Right renal pelvis (tissue), 4 donors: ENCODE results near the gene SCNN1G. TPM values are rescaled to one million over a fixed set of nuclear protein-coding genes. Genes with fewer than 3 reads are reported as not detected.
"Not testable (repeated sequence)": the region's sequence is repeated elsewhere in the genome, so short reads cannot be mapped to it uniquely, and the experiment has no call there.

Source experiments
- DNase-seq, 4 donors: peaks; one replicate each; pipeline ENCODE4 v3.0.0-alpha.2; 2013; ENCODE audit warnings: low read depth in 4 of 4, low spot score in 3 of 4, missing footprints in 1 of 4
- polyA plus RNA-seq, 4 donors: library from polyadenylated mRNA; unstranded; fragments of 120-200 nt; gene quantifications; one replicate each; pipeline ENCODE4 v1.2.1, GENCODE V29; 2013; ENCODE audit not compliant: insufficient read length in 4 of 4

Gene SCNN1G
- polyA plus RNA-seq, 4 donors: 38.6 to 53.8 (median 45.1) TPM

DNA sequence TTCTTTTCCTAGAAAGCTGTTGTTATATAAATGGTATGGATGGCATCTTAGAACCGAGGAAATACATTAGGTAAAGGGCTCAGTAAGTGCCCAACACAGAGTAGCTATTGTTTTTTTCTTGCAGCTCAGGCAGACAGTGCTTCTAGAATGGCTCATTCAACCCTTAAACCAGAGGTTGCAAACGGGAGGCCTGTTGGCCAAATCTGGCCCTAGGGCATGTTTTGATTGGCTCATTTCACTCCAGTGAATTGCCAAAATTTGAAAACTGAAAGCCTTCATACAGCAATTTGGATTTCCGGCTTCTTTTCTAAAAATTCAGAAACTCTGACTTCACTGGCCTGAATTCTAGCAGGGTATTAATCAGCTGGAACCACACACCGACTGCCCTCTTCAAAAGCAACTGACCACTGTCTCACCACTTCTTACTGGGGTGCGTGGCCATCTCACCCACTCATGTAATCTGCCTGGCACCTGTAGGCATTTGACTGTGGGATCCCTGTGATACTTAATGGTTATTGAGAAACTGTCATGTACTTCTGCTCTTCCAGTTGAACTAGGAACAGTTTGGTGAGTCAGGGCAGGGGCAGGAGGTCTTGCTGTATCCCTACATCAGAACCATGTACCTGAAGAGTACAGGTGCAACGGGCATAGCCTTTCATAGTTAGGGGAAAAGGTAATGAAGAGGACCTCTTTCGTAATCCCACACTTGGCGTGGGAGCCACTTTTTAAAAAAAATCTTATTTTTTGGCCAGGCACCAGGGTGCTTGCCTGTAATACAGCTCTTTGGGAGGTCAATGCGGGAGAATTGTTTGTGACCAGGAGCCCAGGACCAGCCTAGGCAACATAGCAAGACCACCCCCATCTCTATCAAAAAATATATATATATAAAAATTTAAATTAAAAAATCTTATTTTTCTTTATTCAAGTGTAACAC lies 66.0 kb downstream of the SCNN1G start:
- DNase-seq: no peak

DNA sequence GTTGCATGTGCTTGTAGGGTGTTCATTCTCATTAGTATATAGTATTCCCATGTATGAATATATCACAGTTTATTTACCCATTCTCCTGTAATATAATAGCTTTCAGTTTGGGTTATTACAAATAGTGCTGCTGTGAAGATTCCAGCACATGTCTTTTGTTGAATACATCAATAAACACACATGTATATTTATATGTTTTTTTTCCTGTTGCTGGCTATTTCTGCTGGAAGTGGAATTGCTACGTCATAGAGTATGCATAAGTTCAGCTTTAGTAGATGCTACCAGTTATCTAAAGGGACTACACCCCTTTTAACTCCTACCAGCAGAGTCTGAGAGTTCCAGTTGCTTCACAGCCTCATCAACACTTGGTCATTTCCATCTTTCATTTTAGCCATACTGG lies 67.3 kb downstream of the SCNN1G start:
- no peak for DNase-seq

DNA sequence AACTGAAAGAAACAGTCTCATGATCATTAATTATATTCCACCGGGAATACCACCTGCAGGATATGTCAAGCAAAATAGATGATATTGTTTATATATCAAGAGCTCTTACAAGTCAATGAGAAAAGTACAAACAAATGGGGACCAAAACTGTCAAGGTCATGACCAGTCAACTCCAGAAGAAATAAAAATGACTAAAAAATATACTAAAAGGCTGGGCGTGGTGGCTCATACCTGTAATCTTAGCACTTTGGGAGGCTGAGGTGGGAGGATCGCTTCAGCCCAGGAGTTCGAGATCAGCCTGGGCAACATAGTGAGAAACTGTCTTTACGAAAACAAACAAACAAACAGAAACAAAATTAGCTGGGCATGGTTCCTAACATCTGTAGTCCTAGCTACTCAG lies 69.8 kb downstream of the SCNN1G start:
- no peak for DNase-seq

DNA sequence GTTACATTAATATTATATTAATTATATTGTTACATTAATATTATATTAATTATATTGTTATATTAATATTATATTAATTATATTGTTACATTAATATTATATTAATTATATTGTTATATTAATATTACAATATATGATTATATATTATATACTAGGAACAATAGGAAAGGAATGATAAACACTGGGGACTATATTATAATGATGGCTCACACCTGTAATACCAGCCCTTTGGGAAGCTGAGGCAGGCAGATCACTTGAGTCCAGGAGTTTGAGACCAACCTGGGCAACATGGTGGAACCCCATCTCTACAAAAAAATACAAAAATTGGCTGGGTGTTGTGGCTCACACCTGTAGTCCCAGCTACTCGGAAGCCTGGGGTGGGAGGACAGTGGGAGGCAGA lies 71.1 kb downstream of the SCNN1G start:
- not testable (repeated sequence) for DNase-seq

DNA sequence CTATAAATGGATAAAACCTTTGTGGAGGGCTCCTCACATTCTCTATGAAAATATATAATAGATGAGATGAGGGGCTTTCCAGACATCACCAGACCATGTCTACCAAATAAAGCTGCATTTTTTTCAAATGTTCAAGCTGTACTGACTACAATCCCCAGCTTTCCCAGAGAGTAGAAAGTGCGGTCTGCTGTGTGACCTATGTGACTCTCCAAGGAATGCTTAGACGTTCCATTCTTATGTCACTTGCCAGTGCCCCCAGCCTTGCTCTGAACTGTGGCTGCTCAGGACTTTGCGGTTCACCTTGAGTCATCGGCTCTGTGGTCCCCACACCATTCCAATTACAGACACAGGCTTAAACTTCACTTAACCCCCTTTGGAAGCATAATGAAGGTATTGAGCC lies 71.8 kb downstream of the SCNN1G start:
- no peak for DNase-seq

DNA sequence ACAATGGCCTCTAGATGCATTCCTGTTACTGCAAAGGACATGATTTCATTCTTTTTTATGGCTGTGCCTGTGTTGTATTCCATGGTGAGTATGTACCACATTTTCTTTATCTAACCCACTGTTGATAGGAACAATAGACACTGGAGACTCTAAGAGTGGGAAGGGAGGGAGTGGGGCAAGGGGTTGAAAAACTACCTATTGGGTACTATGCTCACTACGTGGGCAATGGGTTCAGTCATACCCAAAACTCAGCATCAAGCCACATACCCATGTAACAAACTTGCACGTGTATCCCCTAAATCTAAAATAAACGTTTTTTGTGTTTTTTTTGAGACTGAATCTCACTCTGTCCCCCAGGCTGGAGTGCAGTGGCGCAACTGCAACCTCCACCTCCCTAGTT lies 72.5 kb downstream of the SCNN1G start:
- no peak for DNase-seq

DNA sequence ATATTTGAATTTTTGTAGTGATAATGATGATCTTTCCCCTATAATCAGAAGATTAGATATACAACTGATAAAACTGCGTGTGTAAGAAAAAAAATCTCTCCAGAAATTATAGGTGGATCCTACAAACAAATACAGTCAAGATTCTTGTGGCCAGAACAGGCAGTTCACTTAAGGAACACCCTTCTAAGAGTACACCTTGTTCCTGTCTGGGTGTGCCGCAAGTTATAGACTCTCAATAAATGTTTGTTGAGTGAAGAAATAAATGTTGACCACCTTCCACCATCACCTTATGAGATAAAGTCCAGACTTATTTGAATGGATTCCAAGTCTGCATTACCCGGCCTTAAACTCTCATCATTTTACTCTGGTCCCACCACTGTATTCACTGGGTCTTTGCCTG lies 73.9 kb downstream of the SCNN1G start:
- DNase-seq: no peak

DNA sequence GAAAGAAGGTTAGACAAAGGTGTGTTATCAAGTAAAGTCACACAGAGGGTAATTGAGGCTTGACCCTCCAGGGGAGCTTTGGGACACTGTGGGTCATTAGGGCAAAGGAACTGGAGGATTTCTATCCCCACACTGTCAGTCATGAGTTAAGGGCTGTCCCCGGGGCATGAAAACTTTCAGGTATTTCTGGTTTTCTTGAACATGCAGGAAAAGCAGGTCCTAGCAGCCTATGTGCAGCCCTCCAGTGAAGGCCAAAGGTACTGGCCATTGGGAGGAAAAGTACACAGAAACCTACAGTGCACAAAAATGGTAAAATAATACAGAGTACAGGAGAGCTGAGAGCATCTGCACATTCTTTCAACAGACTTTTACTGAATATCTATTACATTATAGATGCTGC lies 75.1 kb downstream of the SCNN1G start:
- peak in 1 of 4 donors; percentile 29 for DNase-seq

DNA sequence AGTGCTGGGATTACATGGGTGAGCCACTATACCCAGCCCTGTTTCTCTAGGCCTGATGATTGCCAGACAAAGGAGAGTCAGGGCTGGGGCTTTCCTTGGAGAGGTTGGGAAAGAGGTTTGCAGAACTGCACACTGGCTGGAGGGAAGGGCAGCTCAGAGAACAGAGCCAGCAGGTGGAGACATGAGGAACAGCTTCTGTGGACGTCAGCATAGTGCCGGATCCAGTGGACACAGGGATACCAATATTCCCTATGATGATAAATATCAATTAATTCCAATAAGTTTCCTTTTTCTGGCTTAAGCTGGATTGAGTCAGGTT lies 76.3 kb downstream of the SCNN1G start:
- no peak for DNase-seq

Other genes with a start within 250 kb of the SCNN1G start
- 1 to 10 TPM; 5.7 to 7.1 (median 6.4) TPM for gene USP31, start 33.3 kb upstream of the SCNN1G start, polyA plus RNA-seq
- gene SCNN1B, start 119.6 kb downstream of the SCNN1G start, polyA plus RNA-seq: 10 to 100 TPM; 11.6 to 31.7 (median 16.3) TPM